NCI-H187 (cell line): Measurements from ENCODE around the gene WWP2.
A peak's percentile ranks its signal among the peaks of the same experiment; 100 is the strongest.
"Not testable (repeated sequence)": the region's sequence is repeated elsewhere in the genome, so short reads cannot be mapped to it uniquely, and the experiment has no call there.

Experiments used
- DNase-seq, 2 experiments: peaks; one replicate each; lab custom pipeline; 2025; lab: John Stamatoyannopoulos, UW

WWP2 gene

DNA sequence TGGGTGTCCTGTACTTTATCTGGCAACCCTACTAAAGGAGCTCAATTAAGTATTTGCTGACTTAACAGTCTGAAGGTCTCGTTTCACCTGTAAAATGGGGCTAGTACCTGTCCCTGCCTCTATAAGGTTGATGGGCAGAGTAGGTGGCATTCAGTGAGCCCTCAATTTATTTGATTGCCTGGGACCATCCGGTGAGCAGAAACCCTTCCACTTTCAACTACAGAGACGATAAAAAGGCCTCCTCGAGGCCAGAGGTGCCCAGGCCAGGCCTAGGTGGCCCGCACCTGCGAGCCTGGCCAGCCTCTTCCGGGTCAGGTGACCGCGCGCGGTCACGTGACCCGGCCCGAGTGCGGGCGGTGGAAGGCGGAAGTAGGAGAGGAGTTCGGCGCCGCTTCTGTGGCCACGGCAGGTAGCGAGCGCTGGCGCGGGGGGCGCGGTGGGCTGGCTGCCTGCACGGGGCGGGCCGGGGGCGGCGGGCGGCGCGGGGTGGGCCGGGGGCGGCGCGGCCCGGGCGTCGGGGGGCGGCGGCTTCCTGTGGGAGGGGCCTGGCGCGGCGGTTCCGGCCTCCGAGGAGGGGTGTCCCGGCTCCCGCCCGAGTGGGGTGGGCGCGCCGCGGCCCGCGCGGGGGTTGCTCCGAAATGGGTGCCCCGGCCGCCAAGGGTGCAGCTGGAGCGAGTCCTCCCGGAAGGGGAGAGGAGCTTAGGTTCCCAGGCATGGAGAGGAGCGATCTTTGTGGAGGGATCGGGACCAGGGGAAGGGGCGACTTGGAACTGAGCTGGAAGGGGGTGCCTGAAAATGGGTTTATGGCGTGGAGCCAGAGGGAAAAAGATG lies at the start of gene WWP2:
WWP2 (plus strand) TSS at position 350 of the 831 bp plus-strand sequence. CDS start 24,679 bp downstream, outside the sequence.
- DNase-seq, result peak; percentile 24 to 41

DNA sequence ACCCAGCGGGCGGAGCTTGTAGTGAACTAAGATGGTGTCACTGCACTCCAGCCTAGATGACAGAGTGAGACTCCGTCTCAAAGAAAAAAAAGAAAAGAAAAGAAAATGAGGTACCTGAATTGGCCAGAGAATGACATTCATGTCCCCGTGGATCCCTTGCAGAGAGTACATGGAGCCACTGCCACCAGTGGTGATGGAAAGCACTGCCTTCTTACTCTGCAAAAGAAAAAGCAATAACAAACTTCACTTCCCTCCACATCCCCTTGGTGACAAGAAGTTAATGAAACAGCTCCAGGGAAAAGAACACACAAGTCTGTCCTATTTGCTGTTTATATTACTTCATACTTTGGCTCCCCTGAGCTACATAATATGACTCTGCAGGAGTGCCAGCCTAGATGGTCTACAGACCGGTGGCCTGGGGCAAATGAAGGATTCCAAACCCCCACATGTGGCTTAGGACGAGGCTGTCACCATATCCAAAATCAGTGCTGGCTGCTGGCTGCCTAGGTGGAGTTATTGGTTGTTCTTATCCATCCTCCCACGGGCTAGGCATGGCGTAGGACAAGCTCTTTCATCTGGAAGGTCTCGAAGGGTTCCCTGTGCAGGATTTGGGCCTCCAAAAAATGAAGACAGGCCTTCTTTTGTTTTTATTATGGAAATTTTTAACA lies 49.1 kb upstream of the WWP2 start:
- no peak for DNase-seq

DNA sequence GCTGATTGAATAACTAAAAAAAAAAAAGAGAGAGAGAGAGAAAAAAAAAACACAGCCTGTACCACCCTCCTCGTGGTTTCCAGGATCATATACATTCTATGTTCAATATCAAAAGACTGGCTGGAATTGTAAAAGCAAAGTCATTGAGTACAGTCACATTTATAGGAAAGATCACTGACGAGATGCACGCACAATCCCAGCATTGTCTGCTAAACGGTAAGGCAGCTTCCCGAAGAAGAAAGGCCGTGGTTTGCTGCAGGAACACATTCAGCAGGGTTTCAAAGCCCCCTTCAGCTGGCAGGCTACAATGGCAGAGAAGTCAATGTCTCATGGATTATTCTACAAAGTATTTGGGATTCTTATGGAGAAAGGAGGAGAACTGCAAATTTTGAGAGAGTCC lies 45.1 kb upstream of the WWP2 start:
- DNase-seq, result no peak

DNA sequence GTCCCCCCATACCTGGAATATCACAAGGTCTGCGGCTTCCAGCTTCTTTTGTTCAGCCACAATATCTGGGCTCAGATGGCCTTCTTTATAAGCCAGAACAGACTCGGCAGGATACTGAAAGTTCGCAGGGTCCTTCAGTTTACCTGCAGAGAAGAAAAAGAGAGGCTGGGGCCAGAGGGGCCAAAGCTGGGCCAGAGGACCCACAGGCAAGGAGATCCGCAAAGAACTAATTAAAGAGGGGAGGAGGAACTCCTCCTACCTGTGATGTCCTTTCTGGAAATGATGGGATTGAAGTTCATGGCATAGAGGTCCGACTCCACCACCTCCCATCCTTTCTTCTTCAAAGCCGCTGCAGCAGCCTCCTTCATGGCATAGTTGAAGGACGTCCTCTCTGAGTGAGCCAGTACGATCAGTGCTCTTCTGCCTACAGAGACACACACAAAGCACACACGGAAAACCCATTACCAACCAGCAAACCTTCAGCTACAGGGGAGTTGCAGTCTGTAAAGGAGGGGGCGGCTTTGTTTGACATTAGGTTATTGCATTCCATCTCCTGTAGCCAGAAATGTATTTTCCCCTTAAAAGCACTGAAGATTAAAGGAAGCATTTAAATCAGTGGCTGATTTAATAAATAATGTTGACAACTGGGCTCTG lies 43.9 kb upstream of the WWP2 start:
- DNase-seq, result no peak

DNA sequence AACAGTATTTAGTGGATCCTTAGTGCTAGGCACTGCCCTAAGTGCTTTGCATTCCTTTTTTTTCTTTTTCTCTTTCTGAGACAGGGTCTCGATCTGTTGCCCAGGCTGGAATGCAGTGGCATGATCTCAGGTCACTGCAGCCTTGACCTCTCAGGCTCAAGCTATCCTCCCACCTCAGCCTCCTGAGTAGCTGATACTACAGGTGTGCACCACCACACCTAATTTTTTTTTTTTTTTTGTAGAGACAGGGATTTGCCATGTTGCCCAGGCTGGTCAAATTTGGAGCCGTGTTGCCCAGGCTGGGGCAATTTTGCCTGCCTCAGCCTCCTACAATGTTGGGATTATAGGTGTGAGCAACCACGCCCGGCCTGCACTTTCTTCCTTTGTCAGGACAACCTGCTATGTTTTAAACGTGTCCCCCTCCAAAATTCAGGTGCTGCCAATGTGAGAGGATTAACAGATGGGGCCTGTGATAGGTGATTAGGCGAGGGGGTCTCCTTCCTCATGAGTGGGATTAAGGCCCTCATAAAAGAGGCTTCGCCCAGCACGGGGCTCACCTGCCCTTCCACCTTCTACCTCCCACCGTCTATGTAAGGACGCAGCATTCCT lies 41.2 kb upstream of the WWP2 start:
- no peak for DNase-seq

DNA sequence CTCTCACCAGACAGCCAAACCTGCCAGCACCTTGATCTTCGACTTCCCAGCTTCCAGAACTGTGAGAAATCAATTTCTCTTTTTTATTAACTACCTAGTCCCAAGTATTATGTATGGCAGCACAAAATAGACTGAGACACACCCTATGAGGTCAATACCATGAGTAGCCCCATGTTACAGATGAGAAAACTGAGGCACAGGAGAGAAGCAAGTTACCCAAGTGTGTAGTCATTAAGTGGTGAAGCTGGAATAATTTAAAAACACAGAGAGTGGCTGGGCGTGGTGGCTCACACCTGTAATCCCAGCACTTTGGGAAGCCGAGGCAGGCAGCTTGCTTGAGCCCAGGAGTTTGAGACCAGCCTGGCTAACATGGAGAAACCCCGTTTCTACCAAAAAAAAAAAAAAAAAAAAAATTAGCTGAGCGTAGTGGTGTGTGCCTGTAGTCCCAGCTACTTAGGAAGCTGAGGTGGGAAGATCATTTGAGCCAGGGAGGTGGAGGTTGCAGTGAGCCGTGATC lies 40.6 kb upstream of the WWP2 start:
- no peak for DNase-seq

DNA sequence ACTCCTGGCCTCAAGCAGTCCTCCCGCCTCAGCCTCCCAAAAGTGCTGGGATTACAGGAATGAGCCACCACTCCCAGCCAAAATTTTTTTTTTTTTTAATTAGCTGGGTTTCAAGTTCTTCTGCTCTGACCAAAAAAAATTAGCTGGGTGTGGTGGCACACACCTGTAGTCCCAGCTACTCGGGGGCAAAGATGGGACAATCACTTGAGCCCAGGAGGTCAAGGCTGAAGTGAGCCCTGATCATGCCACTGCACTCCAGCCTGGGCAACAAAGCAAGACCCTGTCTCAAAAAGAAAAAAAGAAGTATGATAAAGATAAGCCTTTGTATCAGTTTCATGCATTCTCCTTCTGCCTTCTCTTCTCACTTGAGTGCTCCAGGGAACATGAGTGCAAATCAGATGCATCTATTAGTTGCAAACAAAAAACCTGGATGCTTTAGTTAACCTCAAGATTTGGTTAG lies 37.7 kb upstream of the WWP2 start:
- DNase-seq, result no peak

DNA sequence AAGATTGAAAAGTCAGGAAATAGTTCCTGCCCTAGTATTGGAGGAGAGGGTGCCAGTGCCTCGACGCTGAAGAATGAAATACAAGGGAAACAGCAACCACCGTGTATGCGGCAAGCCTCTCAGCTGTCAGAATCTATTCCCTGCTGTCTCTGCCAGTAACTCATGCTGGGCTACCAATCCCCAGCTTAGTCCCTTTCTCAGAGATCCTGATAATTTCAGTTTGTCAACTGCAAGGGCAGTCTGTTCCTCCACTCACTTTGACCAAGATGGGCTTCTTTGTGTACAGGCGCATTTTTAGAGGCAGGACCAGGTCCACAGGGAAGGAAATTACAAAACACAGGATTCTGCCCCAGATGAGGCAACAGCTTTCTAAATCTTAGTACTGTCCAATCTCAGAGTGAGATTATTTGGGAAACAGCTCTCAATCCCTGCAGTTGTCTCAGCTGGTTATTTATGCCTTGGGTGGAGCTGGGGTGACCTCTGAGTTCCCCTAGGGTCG lies 37.1 kb upstream of the WWP2 start:
- no peak for DNase-seq

DNA sequence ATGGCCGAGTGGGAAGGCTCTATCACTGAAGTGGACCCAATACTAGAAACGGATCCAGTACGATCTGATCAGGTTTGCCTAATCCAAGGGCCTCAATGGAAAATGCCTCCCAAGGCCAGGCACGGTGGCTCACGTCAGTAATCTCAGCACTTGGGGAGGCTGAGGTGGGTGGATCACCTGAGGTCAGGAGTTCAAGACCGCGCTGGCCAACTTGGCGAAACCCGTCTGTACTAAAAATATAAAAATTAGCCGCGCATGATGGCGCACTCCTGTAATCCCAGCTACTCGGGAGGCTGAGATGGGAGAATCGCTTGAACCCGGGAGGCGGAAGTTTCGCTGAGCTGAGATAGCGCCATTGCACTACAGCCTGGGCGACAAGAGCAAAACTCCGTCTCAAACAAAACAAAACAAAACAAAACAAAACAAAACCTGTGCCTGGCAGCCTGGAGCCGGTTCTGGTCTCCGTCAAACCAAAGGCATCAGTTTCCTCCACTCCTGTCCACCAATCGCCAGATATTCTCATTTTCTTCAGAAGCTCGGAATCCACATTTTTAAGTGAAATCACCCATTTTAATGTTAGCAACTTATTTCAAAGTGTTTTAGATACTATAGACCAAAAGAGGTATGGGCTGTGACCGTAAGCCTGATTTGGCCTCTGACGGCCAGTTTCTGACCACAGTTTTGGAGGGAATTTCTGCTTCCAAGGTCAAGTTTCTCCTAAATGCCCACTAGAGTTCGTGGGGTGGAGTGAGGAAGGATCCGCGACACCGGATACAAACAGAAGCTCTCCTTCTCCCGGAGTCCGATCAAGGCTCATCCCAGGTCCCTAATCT lies 36.4 kb upstream of the WWP2 start:
- DNase-seq, result no peak

DNA sequence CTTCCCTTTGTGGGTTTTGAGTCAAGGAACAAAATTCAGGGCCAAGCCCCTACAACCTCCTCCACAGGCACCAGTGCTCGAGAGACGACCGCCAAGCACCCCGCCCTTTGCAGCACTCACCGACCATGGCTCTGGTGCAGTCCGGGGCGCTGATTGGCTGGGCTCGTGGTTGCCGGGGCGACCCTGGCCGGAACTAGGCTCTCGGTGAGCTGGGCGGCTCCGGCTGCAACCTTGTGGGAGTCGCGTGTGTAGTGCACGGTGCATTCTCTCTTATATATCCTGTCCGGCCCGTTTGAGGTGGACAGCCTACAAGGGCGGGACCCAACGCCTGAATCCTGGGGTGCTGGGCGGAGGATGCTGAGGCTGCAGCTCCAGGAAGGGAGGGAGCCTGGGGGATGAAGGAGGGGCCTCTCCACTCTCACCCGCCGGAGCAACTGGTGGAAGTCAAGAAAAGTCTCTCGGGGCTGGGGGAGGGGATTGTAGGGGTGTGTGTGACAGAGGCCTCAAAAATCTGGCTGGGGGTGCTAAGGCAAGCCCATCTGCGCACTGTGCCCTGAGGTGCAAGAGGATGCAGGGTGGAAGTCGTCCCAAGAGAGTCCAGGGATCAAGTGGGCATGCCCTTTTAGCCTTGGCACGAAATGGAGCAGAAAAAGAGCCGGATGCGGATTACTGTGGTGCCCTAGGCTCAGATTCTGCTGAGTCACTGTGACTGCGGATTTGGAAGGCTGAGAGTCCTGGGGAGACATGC lies 35.6 kb upstream of the WWP2 start, which contains the start of gene NQO1:
NQO1 (minus strand) TSS at position 248 of the 748 bp plus-strand sequence; CDS start at position 127, 121 bp downstream.
- peak; percentile 54 to 81 for DNase-seq

DNA sequence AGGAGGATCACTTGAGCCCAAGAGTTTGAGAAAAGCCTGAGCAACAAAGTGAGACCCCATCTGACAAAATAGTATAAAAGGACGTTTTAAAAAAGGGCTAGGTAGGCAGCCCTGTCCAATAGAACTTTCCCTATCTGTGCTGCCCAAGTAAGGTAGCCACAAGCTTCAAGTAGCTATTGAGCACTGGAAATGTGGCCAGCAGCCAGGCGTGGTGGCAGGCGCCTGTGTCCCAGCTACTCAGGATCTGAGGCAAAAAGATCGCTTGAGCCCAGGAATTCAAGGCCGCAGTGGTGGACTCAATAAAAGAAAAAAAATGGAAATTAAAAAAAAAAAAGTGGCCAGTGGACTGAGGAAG lies 34.2 kb upstream of the WWP2 start:
- DNase-seq, result peak in 1 of 2 experiments; percentile 3

DNA sequence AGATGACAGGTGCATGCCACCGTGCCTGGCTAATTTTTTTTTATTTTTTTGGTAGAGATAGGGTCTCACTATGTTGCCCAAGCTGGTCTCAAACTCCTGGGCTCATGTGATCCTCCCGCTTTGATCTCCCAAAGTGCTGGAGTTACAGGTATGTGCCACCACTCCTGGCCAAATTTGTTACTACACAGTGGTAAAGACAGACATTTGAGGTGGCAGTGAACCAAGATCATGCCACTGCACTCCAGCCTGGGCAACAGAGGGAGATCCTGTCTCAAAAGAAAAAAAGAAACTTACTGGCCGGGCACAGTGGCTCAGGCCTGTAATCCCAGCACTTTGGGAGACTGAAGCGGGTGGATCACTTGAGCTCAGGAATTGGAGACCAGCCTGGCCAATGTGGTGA lies 33.1 kb upstream of the WWP2 start:
- not testable (repeated sequence) for DNase-seq

DNA sequence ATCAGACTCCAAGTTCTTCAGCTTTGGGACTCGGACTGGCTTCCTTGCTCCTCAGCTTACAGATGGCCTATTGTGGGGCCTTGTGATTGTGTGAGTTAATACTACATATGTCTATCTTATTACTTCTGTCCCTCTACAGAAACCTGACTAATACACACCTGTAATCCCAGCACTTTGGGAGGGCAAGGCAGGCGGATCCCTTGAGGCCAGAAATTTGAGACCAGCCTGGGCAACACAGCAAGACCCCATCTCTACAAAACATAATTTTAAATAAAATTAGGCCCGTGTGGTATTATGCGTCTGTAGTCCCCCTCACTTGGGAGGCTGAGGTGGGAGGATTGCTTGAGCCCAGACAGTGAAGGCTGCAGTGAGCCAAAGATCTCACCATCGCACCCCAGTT lies 30.9 kb upstream of the WWP2 start:
- not testable (repeated sequence) for DNase-seq

DNA sequence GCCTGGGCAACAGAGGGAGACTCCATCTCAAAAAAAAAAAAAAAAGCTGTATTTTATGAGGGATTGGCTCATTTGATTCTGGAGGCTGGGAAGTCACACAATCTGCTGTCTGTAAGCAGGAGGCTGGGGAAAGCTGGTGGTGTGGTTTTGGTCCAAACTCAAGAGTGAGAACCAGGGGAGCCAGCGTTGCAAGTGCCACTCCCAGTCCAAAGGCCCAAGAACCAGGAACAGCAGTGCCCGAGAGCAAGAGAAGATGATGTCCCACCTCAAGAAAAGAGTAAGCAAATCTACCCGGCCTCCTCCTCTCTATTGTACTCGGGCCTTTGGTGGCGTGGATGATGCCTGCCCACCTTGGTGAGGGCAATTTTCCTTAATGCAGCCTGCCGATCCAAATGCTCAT lies 30.0 kb upstream of the WWP2 start:
- no peak for DNase-seq

DNA sequence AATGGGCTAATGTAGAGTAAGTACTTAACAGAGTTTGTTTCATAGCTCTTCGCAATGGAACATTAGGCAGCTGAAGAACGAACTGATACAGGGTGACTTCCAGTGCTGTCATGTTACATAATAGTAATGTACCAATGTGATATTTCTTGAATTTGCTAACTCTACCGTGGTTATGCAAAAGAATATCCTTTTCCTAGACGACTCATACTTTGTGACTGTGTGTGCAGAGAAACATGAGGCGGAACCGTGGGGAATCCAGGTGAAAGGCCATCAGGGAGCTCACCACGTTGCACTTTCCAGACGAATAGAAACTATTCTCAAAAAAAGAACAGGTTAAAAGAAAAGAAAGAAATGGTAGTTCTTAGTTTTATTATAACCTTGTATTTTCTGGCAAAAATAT lies 20.6 kb upstream of the WWP2 start:
- DNase-seq, result no peak

DNA sequence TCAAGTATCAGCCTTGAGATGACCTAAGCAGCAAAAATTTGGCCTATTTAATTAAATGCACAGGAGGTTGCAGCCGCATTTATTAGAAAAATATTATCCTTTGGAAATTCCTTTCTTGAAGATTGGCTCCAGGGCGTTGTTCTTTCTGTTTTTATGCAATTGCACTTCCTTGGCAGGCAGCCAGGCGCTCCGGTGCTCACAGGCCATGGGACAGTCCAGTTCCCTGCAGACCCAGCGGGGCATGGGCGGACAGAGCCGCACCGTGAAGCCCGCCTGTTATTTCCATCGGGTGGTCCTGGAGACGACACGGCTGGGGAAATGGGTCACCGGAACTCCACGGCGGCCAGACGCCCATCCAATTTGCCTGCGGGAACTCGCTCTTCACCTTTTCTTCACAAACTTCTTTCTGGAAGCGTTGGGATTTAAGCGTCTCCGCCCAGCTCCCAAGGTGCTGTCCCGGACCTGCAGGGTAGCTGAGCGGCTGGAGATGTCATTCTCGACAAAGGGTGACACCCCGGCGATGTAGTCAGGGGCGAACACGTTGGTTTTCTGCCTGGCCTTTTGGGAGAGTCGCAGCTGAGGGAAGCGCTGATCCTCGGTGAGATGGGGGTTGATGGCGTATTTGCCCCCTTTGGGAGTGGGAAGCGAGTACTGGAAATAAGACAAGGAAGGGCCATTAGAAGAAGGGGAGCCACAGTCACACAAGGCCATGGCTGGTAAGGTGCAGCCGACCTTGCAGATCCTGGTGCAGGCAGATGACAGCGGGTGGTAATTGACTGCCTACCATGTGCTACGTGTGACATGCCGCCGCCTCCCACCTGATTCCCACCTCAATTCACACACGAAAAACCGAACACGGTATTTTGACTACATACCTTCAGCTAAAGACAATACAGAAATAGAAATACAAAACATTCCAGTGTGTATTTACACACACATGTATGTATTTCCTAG lies 19.9 kb upstream of the WWP2 start:
- no peak for DNase-seq

DNA sequence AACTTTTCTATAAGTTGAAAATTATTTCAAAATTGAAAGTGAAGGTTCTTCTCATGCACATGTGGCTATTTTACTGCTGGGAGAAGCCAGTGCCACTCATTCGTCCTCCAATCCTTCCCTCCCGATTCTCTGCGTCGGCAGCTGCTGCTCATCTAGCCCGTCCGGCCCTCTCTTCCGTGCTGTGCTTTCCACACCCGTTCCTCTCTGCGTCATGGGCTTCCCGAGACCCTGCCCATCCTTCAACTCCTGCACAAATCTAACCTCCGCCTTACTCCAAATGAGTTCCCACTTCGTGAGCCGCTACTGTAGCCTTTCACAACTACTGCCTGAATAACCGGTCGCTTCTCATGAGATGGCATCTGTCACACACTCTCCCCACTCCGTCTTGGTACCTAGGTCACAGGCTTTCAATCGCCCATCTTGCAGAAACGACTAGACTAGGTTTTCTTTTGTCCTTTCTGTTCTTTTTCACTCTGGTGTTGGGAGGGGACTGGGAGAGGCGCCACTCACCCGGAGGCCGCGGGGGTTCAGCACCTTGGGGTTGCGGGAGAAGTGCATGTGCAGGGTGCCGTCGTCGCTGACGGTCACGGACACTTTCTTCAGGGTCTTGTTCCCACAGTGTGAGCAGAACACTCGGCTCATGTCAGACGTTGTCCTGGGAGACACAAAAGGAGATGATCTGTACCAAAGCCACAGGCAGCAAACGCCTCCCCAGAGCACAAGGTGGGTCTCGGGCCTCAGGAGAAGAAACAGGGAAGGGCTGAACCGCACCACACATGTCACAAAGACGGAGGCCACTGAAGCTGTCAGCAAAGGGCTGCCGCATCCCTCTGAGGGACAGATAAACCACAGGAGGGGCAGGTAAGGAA lies 17.5 kb upstream of the WWP2 start:
- DNase-seq, result no peak

DNA sequence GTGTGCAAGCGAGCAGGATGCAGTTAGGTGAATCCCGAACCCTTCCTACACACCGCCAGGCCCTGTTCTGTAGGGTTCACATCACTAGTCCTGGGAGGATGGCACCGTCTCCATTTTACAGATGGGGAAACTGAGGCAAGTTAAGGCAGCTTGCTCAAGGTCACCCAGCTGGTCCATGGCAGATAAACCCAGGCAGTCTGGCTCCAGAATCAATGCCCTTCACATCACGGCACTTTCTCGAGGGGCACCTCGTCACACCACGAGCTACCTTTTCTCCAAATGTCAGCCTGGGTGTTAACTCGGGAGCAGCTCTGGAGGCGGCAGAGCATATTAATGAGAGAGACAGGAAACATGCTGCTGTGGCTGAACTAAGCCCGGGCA lies 16.9 kb upstream of the WWP2 start:
- no peak for DNase-seq
